Omental fat pad (tissue), 4 donors: Measurements from ENCODE around the gene CCDC174. TPM values are rescaled to one million over a fixed set of nuclear protein-coding genes. Genes with fewer than 3 reads are reported as not detected.

Source experiments
- ATAC-seq: fragments of 150-250 bp; one replicate; pipeline ENCODE4 v1.9.1; 2016; ENCODE audit warnings: mild to moderate bottlenecking, moderate library complexity; ENCODE audit not compliant: low FRiP score
- DNase-seq: peaks from one replicate; pipeline ENCODE4 v3.0.0-alpha.2; 2019; ENCODE audit warnings: low spot score
- CTCF ChIP-seq, 3 donors: fragments of 450-650 bp; IDR thresholded peaks; one replicate each; pipeline ENCODE4 v1.5.1; 2016 to 2017; ENCODE audit warnings: antibody characterized with exemption in 3 of 3, mild to moderate bottlenecking in 3 of 3, moderate library complexity in 2 of 3
- total RNA-seq, 4 donors: library from RNA; depleted of rRNA; stranded (reverse); fragments of >200 nt; gene quantifications; one replicate each; pipeline ENCODE4 v1.1.0, GENCODE V29; 2016

Gene CCDC174
- total RNA-seq, 4 donors from 2014 or later: 11.0 to 28.1 (median 16.2) TPM

DNA sequence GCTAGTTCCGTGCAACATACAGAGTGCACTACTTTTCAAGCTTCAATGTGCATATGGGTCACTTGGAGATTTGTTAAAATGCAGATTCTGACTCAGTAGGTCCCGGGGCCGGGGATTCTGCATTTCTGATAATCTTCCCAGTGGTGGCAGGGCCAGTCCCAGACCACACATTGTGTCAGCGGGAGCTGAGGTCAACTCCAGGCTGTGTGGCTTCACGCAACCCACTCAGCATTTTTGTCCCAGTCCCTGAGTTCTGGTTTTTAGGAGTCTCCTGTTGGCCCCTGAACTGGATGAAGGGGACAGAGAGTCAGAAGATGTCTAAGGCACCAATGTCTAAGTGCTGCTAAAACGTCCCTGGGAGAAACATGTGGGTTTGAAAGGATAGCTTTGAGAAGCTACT lies 26.1 kb upstream of the CCDC174 start:
- DNase-seq (no peak), ATAC-seq (no peak)
- TF ChIP-seq CTCF (IDR thresholded peaks at IDR 0.05): no peak

DNA sequence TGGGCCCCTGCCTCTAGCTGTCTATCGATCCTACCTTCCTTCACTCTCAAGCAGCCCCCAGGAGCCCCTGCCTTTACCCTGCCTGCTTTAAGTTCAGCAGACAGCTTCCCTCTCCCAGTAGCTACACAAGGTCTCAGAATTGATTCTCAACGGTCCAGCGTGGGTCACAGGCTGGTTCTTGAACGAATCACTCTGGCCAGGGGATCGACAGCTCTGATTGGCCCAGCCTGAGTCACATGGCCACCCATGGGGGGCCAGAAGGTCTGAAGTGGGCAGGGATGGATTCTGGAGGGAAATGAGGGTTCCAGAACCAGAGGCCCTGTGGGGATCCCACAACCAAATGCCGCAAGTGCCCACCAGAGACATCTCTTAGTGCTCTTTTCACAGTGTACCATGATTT lies 23.7 kb upstream of the CCDC174 start:
- TF ChIP-seq CTCF (IDR thresholded peaks at IDR 0.05): no peak
- ATAC-seq: no peak
- no peak for DNase-seq

- ATAC-seq (no peak), DNase-seq (no peak)
- no peak for TF ChIP-seq CTCF (IDR thresholded peaks at IDR 0.05)
Measured at GRCh38 chr3:14628406-14628805, 23.2 kb upstream of the CCDC174 start.

DNA sequence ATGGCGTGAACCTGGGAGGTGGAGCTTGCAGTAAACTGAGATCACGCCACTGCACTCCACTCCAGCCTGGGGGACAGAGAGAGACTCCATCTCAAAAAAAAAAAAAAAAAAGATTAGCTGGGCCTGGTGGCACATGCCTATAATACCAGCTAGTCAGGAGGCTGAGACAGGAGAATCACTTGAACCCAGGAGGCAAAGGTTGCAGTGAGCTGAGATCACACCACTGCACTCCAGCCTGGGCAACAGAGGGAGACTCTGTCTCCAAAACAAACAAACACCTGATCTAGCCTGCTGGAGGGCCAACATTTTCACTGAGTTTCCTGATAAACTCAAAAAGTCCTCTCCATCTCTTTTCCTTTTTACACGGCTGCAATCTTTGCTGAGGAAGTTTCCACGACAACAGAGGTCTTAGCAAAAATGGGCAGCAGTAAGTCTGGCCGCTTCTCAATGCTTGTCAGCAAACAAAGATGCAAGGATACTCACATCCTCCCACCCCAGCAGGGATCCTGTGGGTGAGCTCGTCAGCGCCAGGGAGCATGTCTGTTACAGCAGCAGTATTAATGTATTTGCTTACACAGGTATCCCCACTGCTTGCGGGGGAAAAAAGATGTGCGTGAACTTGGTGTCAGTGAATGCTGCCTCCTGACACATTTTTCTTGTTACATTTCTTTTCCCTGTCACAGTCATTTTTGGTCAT lies 21.0 kb upstream of the CCDC174 start:
- no peak for TF ChIP-seq CTCF (IDR thresholded peaks at IDR 0.05)
- ATAC-seq (no peak), DNase-seq (no peak)

- DNase-seq: no peak
- TF ChIP-seq CTCF (IDR thresholded peaks at IDR 0.05): no peak
- ATAC-seq: no peak
Measured at GRCh38 chr3:14631101-14631497, 20.5 kb upstream of the CCDC174 start.

GRCh38 chr3:14631687-14632441 lies 19.7 kb upstream of the CCDC174 start:
- DNase-seq (no peak), ATAC-seq (no peak)
- no peak for TF ChIP-seq CTCF (IDR thresholded peaks at IDR 0.05)
